HepG2 (cell line): ENCODE results near the gene POLA1.

Source experiments
- NFAT5 ChIP-seq: sonication (generic); formaldehyde crosslinking; IDR thresholded peaks from 2 replicates; pipeline ENCODE4 v1.4.0; 2020; ENCODE audit warnings: missing genetic modification reagents
- PAF1 ChIP-seq: IDR thresholded peaks from 2 replicates; pipeline ENCODE4 v1.6.1; 2016; ENCODE audit warnings: missing genetic modification reagents, missing compliant biosample characterization
- POLR2A ChIP-seq, 2 experiments: IDR thresholded peaks; 2 replicates each; pipeline ENCODE4 v1.6.1; 2011; ENCODE audit warnings: low read depth in 2 of 2, low read length in 2 of 2, mild to moderate bottlenecking in 1 of 2, moderate library complexity in 1 of 2; ENCODE audit not compliant: insufficient read depth in 1 of 2
- REL ChIP-seq: sonication (generic); formaldehyde crosslinking; conservative IDR thresholded peaks from 2 replicates; pipeline ENCODE4 v1.8.0; 2022; ENCODE audit warnings: mild to moderate bottlenecking, missing genetic modification reagents, moderate library complexity
- THAP9 ChIP-seq: sonication (generic); formaldehyde crosslinking; IDR thresholded peaks from 2 replicates; pipeline ENCODE4; 2020; ENCODE audit warnings: missing genetic modification reagents, mild to moderate bottlenecking, borderline replicate concordance

GRCh38 chrX:24955372-24955930, 261.7 kb downstream of the POLA1 start:
- TF ChIP-seq REL (no peak), NFAT5 (CRISPR knock-in tag) (no peak), POLR2A (IDR thresholded peaks at IDR 0.05; ENCODE audit: insufficient read depth in 1 of 2, low read depth in 2 of 2, low read length in 2 of 2) (no peak), THAP9 (no peak), PAF1 (no peak)
